NCI-H1105 treated with DMSO at 0.1 percent for 48 hours (cell line): ENCODE data around the gene DIPK1B.

Experiments used
- DNase-seq: peaks from one replicate; lab custom pipeline; 2025; lab: John Stamatoyannopoulos, UW

The DIPK1B gene

DNA sequence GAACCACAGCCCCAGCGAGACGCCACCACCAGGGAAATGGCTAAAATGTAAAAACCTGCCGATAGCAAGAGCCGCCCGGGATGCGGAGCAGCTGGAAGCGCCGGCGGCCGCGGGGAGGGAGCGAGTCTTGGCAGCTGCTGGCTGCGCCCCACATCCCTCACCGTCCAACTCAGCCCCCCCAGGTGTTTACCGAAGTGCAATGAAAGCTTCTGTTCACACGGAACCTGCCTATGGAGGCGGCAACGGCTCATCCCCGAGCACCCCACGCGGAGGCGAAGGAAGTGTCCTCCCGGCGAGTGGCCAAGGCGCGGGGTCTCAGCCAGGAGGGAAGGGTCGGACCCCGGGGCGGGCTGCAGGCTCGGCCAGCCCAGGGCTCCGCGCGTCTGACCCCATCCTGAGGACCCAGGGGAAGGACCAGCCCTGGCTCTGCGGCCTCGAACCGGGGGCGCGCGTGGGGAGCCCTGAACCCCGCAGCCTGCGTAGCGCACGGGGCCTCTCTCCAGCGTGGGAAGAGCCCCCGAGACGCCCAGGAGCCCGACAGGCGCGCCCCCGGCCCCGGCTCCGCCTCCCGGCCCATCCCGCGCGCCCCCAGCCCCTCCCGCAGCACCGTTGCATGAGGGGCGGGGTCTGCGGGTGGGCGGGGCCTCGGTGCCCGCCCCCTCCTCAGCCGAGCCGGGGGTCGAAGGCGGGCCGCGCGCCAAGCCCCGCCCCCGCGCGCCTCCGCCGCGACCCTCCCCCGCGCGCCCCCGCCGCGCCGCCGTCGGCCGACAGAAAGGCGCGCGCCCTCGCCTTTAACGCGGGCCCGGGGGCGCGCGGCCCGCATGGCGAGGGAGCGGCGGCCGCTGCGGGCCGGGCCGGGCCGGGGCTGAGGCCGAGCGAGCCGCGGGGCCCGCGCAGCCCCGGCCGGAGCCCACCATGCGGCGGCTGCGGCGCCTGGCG is at the start of gene DIPK1B:
DIPK1B (plus strand) TSS at position 822 of the 939 bp plus-strand sequence; CDS start at position 916, 94 bp downstream.
- DNase-seq, result peak; percentile 56

DNA sequence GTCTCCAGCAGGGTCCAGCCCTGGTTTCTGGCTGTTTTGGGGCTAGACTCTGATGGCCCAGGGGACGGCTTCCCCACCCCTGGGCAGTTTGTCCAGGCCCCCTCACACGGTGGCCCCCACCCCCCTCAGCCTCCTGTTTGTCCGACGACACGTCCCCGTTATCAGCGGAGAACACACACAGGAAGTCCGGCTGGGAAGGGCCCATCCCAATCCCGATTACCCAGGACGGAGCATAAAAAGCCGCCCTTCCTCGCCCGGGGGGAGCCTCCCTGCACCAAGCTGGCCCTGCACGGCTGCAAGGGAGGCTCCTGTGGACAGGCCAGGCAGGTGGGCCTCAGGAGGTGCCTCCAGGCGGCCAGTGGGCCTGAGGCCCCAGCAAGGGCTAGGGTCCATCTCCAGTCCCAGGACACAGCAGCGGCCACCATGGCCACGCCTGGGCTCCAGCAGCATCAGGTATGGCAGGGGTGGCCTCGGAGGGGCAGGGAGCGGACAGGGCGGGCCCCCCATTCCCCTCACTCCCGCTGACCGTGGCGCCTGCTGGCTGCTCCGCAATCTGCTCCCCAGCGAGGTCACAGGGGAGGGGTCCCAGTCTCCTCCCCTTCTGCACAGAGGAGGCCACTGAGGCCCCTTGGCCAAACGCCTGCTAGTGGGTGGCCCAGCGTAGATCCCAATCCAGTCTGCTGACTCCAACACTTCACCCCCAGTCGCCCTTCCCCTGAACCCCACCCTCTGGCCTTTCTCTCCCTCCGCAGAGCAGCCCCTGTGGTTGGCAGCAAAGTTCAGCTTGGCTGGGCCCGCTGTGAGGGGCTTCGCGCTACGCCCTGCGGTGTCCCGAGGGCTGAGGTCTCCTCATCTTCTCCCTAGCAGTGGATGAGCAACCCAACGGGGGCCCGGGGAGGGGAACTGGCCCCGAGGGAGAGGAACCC is 49.5 kb upstream of the DIPK1B start, which contains the start of gene EGFL7:
EGFL7 (plus strand) TSS at position 261 of the 926 bp plus-strand sequence. CDS start 5,367 bp downstream, outside the sequence.
- no peak for DNase-seq

DNA sequence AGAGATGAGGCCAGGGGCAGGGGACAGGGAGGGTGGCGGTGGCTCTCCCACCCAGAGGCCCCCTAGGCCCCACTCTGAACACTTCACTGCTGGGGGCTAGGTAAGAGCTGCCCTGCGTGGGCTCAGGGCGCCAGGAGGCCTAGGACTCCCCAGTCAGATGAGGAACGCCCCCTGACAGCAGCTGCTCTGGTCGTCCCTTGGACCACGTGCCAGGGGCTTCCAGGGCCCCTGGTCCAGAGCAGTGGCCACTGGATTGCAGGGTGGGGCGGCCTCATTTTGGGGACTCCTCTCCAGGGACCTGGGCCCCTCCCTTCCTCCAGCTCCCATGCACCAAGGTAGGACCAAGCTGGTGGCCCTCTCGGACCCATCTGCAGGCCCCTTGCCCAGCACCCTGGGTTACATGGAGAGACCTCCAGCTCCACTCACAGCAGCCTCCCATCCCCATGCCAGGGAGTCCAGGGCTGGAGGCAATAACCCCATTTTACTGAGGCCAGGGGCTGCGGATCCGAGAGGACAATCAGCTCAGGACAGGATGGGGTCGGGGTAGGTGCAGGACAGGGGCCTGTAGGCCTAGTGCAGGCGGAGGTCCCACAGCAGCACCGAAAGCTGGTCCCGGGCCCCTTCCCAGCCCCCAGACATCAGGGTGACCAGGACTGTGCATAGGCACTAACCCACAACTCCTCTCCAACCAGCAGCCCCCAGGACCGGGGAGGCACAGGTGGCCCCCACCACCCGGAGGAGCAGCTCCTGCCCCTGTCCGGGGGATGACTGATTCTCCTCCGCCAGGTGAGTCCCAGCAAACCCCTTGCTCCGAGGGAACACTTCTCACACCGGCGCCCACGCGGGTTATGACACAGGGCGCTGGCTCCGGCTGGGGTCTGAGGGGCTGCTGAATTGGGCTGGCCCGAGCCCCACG is 48.1 kb upstream of the DIPK1B start:
- no peak for DNase-seq

DNA sequence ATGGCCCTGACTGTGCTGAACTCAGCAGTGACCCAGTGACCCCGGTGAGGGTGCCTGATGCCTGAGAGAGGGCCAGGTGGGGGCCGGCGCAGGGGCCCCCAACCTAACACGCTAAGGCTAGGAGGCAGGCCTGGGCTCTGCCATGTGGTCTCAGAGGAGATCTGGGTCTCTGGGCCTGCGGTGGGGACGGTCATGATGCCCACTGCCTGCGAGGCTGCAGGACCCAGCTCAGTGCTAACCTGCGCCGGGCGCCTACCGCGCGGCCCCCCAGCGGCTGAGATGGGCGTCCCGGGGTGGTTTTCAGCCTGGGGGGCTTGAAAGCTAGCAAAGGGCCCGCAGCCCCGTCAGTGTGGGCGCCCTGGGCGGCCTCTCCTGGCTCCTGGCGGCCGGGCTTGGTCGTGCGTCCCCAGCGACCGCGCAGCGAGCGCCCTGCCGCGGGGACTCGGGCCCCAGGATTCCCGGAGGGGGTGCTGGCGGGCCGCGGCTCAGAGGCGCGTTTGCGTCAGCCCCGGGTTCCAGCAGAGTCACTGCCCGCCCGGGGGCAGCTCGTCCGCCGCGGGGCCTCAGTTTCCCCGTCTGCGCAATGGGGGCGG is 47.2 kb upstream of the DIPK1B start:
- DNase-seq, result no peak

DNA sequence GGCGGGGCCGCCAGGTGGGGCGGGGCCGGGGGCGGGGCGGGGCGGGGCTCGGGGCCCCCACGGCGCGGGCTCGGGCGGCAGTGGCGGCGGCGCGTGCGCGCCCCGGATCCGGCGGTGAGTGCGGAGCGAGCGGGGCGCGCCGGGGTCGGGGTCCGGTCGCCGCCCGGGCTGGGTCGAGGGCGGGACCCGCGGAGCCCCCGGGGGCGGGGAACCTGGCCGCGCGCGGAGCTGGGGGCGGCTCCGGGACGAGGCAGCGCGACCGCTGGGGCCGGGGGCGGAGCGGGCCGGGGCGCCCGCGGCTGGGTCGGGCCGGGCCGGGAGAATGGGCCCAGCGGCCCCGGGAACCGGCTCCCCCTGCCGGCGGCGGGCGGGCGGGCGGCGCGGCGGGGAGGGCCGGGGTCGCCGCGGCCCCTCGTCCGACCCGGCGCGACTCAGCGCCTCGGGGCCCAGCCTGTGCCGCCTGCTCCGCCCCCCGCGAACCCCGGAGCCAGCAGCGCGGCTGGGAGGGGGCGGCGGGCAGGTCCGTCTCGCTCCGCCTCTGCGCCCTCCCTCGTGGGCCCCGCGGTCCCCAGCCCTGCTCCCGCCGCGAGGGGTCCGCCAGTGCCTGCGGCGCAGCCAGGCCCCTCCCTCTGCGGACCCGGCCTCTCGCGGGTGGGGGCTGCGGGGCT is 46.5 kb upstream of the DIPK1B start:
- DNase-seq, result peak; percentile 11

DNA sequence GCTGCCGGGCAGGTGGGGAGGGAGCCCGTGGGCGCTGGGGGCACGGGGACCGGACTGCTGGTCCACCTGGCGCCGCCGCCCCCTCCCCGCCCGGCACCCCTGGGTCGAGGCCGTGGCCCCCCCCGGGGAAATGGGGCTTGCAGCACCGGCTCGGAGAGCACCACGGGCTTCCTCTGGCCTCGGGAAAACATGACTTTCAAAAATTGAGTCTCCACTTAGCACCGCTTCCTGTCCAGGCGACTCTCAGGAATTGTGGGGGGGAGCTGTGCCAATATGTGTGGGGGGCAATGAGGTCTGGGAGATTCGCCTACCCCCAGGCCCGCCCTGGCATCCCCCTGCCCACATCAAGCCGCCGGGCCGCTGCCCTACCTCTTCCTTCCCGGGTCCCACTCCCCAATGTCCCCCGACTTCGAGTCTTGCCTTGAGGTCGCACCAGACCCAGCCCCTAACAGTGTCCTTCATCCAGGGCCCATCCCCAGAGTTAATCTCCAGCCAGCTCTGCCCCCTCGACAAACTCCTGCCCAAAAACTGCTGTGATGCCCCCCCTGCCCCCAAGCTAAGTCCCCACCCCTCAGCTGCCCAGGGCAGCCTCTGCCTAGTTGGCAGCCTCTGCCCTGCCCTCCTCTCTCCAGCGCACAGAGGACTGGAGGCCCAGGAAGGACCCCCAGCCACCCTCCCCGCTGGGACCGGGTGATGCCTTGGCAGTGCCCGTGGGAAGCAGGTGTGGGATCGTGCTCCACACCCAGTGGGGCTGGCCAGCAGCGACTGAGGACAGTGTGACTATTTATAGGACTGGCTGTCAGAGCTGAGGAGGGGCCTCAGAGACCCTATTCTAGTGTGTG is 45.8 kb upstream of the DIPK1B start:
- no peak for DNase-seq

DNA sequence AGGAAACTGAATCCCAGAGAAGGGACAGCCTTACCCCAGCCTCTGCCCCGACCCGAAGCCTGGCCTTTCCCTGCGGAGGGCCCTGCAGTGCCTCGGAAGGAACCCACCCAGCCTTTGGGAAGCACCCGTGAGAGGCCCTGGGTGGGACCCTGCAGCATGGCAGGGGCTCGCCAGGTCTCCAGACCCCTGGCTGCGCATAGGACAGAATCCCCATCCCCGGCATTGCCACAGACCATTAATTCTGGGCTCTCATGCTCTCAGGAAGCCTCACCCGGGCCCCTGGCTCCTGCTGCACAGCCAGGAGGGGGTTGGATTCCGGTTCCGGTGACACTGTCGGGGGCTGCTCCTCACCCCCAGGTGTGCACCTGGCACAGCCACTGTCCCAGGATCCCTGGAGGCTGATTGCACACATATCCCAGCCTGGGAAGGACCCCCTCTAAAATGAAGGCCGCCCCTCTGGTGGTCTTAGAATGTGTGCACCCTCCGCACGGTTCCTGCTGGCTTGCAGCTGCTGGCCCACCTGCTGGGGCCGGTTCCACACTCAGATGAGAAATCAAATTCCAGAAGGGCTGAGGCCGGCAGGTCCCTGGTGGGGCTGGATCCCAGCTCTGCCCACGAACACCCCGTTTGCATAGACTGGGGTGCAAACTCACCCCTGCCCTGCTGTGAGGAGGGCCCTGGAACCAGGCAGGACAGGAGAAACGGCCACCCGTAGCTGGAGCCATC is 45.0 kb upstream of the DIPK1B start:
- DNase-seq, result no peak

DNA sequence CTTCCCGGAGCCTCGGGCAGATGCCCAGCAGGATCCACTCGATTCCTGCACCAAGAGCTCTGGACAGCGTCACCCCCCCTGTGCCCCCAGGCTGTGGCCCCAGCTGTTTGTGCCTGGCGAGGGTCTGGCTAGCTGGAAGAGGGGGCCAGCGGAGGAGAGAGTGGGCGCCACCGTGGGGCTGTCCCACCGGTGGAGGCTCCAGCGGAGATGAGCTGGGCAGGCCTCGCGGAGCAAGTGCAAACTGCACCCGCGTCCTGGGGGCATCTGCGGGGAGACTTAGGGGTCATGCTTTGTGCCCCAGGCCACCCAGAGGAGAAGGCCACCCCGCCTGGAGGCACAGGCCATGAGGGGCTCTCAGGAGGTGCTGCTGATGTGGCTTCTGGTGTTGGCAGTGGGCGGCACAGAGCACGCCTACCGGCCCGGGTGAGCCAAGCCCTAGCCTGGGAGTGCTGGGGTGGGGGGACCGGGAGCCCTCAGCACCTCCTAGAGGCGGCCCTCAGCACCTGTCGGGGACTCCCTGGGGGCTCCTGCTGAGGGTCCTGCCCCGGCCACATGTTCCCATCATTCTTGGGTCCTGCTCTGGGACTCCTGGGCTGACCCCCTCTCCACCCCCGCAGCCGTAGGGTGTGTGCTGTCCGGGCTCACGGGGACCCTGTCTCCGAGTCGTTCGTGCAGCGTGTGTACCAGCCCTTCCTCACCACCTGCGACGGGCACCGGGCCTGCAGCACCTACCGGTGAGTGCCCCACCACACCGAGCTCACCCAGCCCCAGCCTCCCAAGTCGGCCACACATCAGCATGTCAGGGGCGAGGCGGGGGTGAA is 44.2 kb upstream of the DIPK1B start:
- DNase-seq, result no peak

DNA sequence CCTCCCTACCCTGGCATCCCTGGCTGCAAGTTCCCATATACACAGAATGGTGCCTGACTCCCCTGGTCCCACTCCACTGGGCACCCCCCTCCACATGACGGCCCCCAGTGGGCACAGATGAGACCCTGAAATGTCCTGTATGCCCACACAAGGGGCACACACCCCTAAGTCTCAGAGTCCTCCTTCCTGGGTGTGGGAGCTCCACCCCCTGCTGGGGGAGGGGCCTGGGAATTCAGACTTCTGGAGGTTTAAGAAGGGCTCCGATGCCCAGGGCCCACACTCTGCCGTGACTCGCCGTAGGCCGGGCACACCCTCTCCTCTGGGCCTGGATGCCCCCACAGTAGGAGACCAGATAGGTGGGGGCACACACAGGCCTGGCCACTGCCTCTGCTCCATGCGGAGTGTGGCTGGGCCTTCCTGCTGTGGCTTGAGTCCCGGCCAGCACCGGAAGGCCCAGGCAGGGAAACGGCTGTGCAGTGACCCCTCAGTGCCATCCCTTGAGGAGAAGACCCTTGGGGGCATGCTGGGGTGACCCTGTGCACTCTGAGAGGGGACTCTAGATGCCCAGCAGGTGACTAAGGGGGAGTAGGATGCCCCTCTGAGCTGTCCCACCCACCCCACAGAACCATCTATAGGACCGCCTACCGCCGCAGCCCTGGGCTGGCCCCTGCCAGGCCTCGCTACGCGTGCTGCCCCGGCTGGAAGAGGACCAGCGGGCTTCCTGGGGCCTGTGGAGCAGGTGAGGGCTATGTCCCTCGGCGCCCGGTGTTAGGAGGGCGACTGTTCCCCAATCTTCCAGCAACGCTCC is 43.2 kb upstream of the DIPK1B start:
- no peak for DNase-seq

DNA sequence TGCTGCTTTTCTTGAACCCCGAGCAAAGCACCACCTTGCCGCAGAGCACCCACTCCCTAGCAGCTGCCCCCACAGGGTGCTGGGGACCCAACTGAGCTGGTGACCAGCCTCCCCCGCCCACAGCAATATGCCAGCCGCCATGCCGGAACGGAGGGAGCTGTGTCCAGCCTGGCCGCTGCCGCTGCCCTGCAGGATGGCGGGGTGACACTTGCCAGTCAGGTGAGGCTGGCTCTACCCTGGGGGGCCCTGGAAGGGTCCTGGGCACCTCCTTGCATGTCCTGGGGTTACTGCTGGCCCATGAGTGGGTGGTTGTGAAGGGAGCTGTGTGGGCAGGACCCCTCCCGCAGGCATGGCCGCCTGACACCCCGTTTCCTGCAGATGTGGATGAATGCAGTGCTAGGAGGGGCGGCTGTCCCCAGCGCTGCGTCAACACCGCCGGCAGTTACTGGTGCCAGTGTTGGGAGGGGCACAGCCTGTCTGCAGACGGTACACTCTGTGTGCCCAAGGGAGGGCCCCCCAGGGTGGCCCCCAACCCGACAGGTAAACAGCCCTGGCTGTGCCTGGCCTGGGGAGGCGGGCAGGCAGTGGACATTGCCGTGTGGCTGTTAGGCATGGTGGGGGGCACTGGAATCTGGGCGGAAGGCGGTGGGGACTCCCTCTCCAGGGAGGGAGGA is 42.4 kb upstream of the DIPK1B start:
- DNase-seq, result no peak

DNA sequence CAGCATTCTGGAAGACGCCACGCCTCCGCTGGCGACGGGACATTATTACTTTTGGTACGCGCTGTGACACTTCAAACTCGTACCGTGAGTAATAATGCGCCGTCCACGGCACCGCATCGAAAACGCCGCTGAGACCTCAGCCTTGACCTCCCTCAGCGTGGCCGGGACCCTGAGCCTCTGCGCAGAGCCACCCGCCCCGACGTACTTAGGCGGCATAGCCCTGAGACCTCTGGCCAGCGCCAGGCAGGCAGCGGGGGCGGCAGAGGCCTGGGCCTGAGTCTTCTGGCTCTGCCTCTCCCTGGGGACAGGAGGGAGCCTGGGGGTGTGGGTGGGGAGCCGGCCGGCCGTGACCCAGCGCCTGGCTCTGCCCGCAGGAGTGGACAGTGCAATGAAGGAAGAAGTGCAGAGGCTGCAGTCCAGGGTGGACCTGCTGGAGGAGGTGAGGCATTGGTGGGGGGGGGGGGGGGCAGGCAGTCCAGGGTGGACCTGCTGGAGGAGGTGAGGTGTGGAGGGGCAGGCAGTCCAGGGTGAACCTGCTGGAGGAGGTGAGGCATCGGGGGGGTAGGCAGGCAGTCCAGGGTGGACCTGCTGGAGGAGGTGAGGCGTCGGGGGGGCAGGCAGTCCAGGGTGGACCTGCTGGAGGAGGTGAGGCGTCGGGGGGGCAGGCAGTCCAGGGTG is 41.7 kb upstream of the DIPK1B start:
- DNase-seq, result no peak

DNA sequence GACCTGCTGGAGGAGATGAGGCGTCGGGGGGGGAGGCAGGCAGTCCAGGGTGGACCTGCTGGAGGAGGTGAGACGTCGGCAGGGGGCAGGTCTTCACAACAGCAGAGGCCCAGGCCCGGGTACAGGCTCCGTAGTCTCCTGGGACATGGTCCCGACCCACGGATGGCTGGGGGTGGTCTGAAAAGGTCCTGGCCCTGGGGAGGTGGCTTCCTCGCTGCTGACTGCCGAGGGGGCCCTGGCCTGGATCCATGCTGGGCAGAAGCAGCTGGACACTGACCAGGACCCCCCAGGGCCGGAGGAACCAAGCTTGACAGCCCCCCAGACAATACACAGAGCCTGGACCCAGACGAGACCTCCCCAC is 41.1 kb upstream of the DIPK1B start:
- no peak for DNase-seq

DNA sequence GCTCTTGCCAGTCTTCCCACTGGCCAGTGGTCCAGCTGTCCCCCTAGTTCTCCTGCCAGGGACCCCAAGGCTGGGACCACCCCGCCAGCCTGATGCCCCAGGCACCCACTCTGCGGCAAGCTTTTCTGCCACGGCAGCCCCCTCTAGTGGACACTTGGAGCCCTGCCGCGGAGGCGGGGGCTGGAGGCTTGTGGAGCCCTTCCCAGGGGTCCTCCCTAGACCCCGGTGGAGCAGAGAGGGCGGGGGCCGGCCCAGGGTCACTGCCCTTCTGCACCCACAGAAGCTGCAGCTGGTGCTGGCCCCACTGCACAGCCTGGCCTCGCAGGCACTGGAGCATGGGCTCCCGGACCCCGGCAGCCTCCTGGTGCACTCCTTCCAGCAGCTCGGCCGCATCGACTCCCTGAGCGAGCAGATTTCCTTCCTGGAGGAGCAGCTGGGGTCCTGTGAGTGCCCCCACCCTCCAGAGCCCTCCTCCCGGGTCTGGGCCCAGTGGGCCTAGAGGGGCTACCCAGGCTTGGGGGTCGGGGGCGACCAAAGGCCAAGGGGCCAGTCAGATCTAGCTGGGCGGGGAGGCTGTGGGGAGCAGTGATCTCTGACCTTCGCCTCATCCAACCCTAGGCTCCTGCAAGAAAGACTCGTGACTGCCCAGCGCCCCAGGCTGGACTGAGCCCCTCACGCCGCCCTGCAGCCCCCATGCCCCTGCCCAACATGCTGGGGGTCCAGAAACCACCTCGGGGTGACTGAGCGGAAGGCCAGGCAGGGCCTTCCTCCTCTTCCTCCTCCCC is 40.5 kb upstream of the DIPK1B start:
- DNase-seq, result no peak

DNA sequence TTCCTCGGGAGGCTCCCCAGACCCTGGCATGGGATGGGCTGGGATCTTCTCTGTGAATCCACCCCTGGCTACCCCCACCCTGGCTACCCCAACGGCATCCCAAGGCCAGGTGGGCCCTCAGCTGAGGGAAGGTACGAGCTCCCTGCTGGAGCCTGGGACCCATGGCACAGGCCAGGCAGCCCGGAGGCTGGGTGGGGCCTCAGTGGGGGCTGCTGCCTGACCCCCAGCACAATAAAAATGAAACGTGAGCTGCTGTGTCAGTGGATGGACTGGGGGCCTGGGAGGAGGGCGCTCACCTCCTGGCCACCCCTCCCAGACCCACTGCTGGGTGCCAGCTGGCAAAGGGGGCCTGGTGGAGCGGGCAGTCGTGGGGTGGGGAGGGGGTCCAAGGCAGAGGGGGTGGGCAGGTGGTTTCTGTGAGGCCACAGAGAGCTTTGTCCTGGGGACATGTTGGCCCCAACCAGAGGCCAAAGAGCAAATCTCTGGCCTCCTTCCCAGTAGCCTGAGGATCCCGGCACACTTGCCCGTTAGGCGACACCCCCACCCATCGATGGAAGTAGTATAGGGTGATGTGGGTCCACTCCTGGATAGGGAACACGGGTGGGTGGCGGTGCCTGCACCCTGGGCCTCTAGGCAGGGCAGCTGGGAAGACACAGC is 39.8 kb upstream of the DIPK1B start:
- DNase-seq, result no peak
